HL-60/S4 treated with retinoic acid at 250 ng/mL for 4 days and 3 days (cell line): Measurements from ENCODE around the gene NAIP.
"Not testable (repeated sequence)": the region's sequence is repeated elsewhere in the genome, so short reads cannot be mapped to it uniquely, and the experiment has no call there.

Source experiments
- in situ Hi-C: fragments of 300-500 bp; cut with MboI; formaldehyde crosslinking; loops from 2 replicates; pipeline ENCODE4 v1.7.0; 2022; ENCODE audit warnings: low sequenced_read_pairs

Gene NAIP

DNA sequence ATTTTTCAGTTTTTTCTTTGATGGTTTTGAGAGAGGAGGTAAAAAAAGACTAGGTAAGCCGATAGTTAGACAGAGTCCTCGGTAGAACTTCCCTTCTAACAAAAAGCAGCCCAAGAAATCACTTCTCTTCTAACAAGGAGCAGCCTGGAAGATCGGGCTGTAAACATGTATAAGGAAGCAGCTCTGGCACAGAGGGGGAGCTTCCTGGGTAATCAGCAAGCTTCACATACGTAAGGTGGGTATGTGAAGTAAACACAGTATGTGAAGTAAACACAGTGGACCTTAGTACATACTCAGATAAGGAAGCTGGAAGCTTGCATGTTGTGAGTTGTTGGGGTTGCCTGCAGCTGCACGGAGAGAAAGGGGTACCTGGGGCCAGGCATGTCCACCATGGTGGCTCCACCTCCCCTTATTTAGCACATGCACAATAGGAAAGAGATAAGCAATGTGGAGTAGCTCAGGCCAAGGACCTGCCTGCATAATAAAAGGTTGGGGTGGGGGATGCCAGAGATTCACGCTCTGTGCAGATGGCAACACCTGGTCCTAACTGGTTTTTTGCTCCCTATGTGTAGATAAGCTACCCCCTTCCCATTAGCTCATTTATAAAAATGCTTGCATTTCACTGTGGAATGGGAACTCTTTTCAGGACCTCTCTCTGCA, 93.3 kb downstream of the NAIP start:
- in situ Hi-C loops = not testable (repeated sequence)

DNA sequence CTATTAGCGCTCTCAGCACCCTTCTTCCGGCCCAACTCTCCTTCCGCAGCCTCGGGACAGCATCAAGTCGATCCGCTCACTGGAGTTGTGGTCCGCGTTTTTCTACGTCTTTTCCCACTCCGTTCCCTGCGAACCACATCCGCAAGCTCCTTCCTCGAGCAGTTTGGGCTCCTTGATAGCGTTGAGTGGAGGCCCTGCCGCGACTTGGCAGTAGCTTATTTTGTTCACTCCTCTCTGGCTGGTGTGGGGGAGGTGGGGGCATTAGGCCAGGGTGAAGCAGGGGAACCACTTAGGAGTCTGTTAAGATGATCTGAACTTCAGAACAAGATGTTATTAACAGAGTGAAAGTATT, 100.0 kb downstream of the NAIP start:
- in situ Hi-C loops = not testable (repeated sequence)
